GM12891 (cell line): ENCODE results near the gene OSBP2.

Experiments
- POLR2A ChIP-seq: IDR thresholded peaks from 2 replicates; pipeline ENCODE4 v1.6.1; 2011; ENCODE audit warnings: low read depth, low read length, control low read depth
- POLR2AphosphoS5 ChIP-seq: IDR thresholded peaks from 2 replicates; pipeline ENCODE4 v1.6.1; 2011; ENCODE audit warnings: low read depth, low read length, control low read depth
- TAF1 ChIP-seq: IDR thresholded peaks from 2 replicates; pipeline ENCODE4 v1.6.1; 2011; ENCODE audit warnings: low read depth, low read length, control low read depth

GRCh38 chr22:30891781-30892180 lies 197.1 kb downstream of the OSBP2 start:
- no peak for TF ChIP-seq TAF1
- no peak for TF ChIP-seq POLR2A
- no peak for TF ChIP-seq POLR2AphosphoS5
